A549 (cell line): ENCODE results near the gene DHX8. TPM values are rescaled to one million over a fixed set of nuclear protein-coding genes. Genes with fewer than 3 reads are reported as not detected.
A peak's percentile ranks its signal among the peaks of the same experiment; 100 is the strongest.

Source experiments
- ATAC-seq, 2 experiments: fragments of 200-7000 bp in 1 of 2; fragments of >200 bp in 1 of 2; cut with Nextera tagmentation in 1 of 2; cut with Tn5 transposase in 1 of 2; 3 replicates each; pipeline versions ENCODE4 v1.8.0 to v1.9.1; 2018 to 2020; ENCODE audit warnings: mild to moderate bottlenecking in 1 of 2, moderate library complexity in 1 of 2
- CTCF ChIA-PET: fragments of 300-600 bp; sonication (Branson Sonifier 250); formaldehyde crosslinking; extraction: SDS; loops from one replicate; lab custom pipeline; 2021; ENCODE audit warnings: antibody characterized with exemption, inconsistent platforms; lab: Yijun Ruan, JAX
- POLR2A ChIA-PET: fragments of 350-600 bp; formaldehyde crosslinking; extraction: SDS; loops from one replicate; lab custom pipeline; 2021; ENCODE audit warnings: antibody characterized with exemption, inconsistent platforms; lab: Yijun Ruan, JAX
- DNase-seq, 2 experiments: peaks; one replicate each; pipeline versions ENCODE4 v3.0.0 to v3.0.0-alpha.2; 2011 to 2016; ENCODE audit warnings: low read depth in 1 of 2, low spot score in 1 of 2
- FAIRE-seq: peaks from 2 replicates; lab custom pipeline; 2011; peaks lifted over from hg19 to GRCh38; lab: Jason Lieb, UNC
- H3K27ac ChIP-seq, 2 experiments: fragments of >200 bp; sonication (Bioruptor Twin); formaldehyde crosslinking; 3 replicates each; pipeline ENCODE4 v1.5.1; 2016 to 2017
- H3K4me1 ChIP-seq: fragments of >200 bp; sonication (Bioruptor Twin); formaldehyde crosslinking; 3 replicates; pipeline ENCODE4 v1.6.1; 2016
- H3K4me2 ChIP-seq: fragments of >200 bp; sonication (Bioruptor Twin); formaldehyde crosslinking; 3 replicates; pipeline ENCODE4 v1.6.1; 2016
- H3K4me3 ChIP-seq: fragments of >200 bp; sonication (Bioruptor Twin); formaldehyde crosslinking; 3 replicates; pipeline ENCODE4 v1.5.1; 2016
- H3K9me3 ChIP-seq: fragments of >200 bp; sonication (Bioruptor Twin); formaldehyde crosslinking; 3 replicates; pipeline ENCODE4 v1.6.1; 2016
- CBX8 ChIP-seq: fragments of 200-600 bp; sonication (generic); IDR thresholded peaks from 2 replicates; pipeline ENCODE4 v1.6.1; 2016
- CHD2 ChIP-seq: fragments of 150-350 bp; IDR thresholded peaks from 2 replicates; pipeline ENCODE4 v1.6.1; 2014; ENCODE audit warnings: low read length; ENCODE audit not compliant: partially characterized antibody
- CHD4 ChIP-seq: fragments of 200-600 bp; sonication (generic); IDR thresholded peaks from 2 replicates; pipeline ENCODE4 v1.6.1; 2016; ENCODE audit warnings: antibody characterized with exemption, mild to moderate bottlenecking, borderline replicate concordance
- ESRRA ChIP-seq: fragments of 150-350 bp; IDR thresholded peaks from 2 replicates; pipeline ENCODE4 v1.6.1; 2014; ENCODE audit warnings: mild to moderate bottlenecking, low read length, borderline replicate concordance
- FOXS1 ChIP-seq: fragments of 250-450 bp; sonication (Bioruptor Pico); IDR thresholded peaks from 2 replicates; pipeline ENCODE4 v1.5.0; 2020; ENCODE audit warnings: mild to moderate bottlenecking, moderate library complexity
- HEYL ChIP-seq: fragments of 250-450 bp; sonication (Bioruptor Pico); IDR thresholded peaks from 2 replicates; pipeline ENCODE4 v1.8.0; 2021; ENCODE audit warnings: mild to moderate bottlenecking, moderate library complexity
- HOXA7 ChIP-seq: fragments of 250-450 bp; sonication (Bioruptor Pico); IDR thresholded peaks from 2 replicates; pipeline ENCODE4 v1.5.0; 2020; ENCODE audit warnings: mild to moderate bottlenecking, moderate library complexity
- HOXB13 ChIP-seq: fragments of 250-450 bp; sonication (Bioruptor Pico); IDR thresholded peaks from 2 replicates; pipeline ENCODE4 v1.5.0; 2020; ENCODE audit warnings: low read depth, mild to moderate bottlenecking, moderate library complexity
- HOXB5 ChIP-seq: fragments of 250-450 bp; sonication (Bioruptor Pico); IDR thresholded peaks from 2 replicates; pipeline ENCODE4 v1.5.0; 2020; ENCODE audit warnings: mild to moderate bottlenecking, moderate library complexity
- JUN ChIP-seq, 2 experiments: fragments of >200 bp; sonication (Bioruptor Twin); formaldehyde crosslinking; IDR thresholded peaks; 2 replicates in 1 of 2; 3 replicates in 1 of 2; pipeline ENCODE4 v1.6.1; 2016 to 2017
- JUNB ChIP-seq: fragments of >200 bp; sonication (Bioruptor Twin); formaldehyde crosslinking; IDR thresholded peaks from 2 replicates; pipeline ENCODE4 v1.6.1; 2016
- MAFK ChIP-seq: fragments of 450-650 bp; IDR thresholded peaks from 2 replicates; pipeline ENCODE4 v1.6.1; 2014; ENCODE audit not compliant: partially characterized antibody
- NFE2L2 ChIP-seq: fragments of 150-350 bp; conservative IDR thresholded peaks from 2 replicates; pipeline ENCODE4 v1.6.1; 2014; ENCODE audit warnings: low read length
- NR3C1 ChIP-seq: fragments of >200 bp; sonication (Bioruptor Twin); formaldehyde crosslinking; IDR thresholded peaks from 3 replicates; pipeline ENCODE4 v1.6.1; 2017
- POLR2AphosphoS2 ChIP-seq: conservative IDR thresholded peaks from 2 replicates; pipeline ENCODE4 v1.6.1; 2012; ENCODE audit warnings: low read length, improper control_type of control experiment, inconsistent platforms
- RAD21 ChIP-seq, 2 experiments: fragments of >200 bp in 1 of 2; sonication (Bioruptor Twin) in 1 of 2; formaldehyde crosslinking in 1 of 2; IDR thresholded peaks in 1 of 2; conservative IDR thresholded peaks in 1 of 2; 2 replicates in 1 of 2; 3 replicates in 1 of 2; pipeline ENCODE4 v1.6.1; 2012 to 2018; ENCODE audit warnings: inconsistent platforms in 1 of 2
- RARB ChIP-seq: fragments of 250-450 bp; sonication (Bioruptor Pico); IDR thresholded peaks from 2 replicates; pipeline ENCODE4 v1.8.0; 2021; ENCODE audit warnings: mild to moderate bottlenecking, moderate library complexity
- SMC3 ChIP-seq: fragments of >200 bp; sonication (Bioruptor Twin); formaldehyde crosslinking; IDR thresholded peaks from 3 replicates; pipeline ENCODE4 v1.6.1; 2018; ENCODE audit warnings: inconsistent platforms
- SREBF2 ChIP-seq: fragments of 450-650 bp; IDR thresholded peaks from 2 replicates; pipeline ENCODE4 v1.6.1; 2014; ENCODE audit warnings: mild to moderate bottlenecking, moderate library complexity
- TFCP2L1 ChIP-seq: fragments of 250-450 bp; sonication (Bioruptor Pico); IDR thresholded peaks from 2 replicates; pipeline ENCODE4 v1.5.0; 2021; ENCODE audit warnings: mild to moderate bottlenecking
- TP53 ChIP-seq: fragments of 250-450 bp; sonication (Bioruptor Pico); IDR thresholded peaks from 2 replicates; pipeline ENCODE4 v1.5.0; 2021; ENCODE audit warnings: mild to moderate bottlenecking, moderate library complexity
- ZSCAN20 ChIP-seq: fragments of 250-450 bp; sonication (Bioruptor Pico); IDR thresholded peaks from 2 replicates; pipeline ENCODE4 v1.8.0; 2022; ENCODE audit warnings: mild to moderate bottlenecking, moderate library complexity
- WGBS: methylation state at CpG from one replicate; pipeline ENCODE4 v1.1.6; 2017; ENCODE audit errors: missing lambda C conversion rate; 5-methylcytosine and 5-hydroxymethylcytosine counted together
- polyA plus RNA-seq, 4 experiments: library from polyadenylated mRNA; depleted of rRNA in 3 of 4; stranded (reverse); fragments of >200 nt; fragmentation: RNase III in 1 of 4; extraction: RNeasy Plus Mini Kit Qiagen cat#74134 plus additional on column Dnase treatment in 1 of 4; gene quantifications; 2 replicates in 3 of 4; 3 replicates in 1 of 4; pipeline ENCODE4 v1.2.3, GENCODE V29; 2011 to 2017
- TF ChIP-seq, protein P1 (sequence below): IDR thresholded peaks from 2 replicates; pipeline ENCODE4 v1.6.1; 2012
- TF ChIP-seq, protein P2 (sequence below): fragments of 150-350 bp; IDR thresholded peaks from 2 replicates; pipeline ENCODE4 v1.6.1; 2014; ENCODE audit warnings: low read depth, mild to moderate bottlenecking, low read length
- TF ChIP-seq, protein P3 (sequence below): fragments of 450-650 bp; IDR thresholded peaks from 2 replicates; pipeline ENCODE4 v1.6.1; 2014; ENCODE audit warnings: antibody characterized with exemption
- TF ChIP-seq, protein P4 (sequence below): fragments of 250-450 bp; sonication (Bioruptor Pico); IDR thresholded peaks from 2 replicates; pipeline ENCODE4 v1.5.0; 2021; ENCODE audit warnings: mild to moderate bottlenecking, moderate library complexity, borderline replicate concordance
- TF ChIP-seq, protein P5 (sequence below): fragments of >200 bp; sonication (Bioruptor Twin); formaldehyde crosslinking; IDR thresholded peaks from 2 replicates; pipeline ENCODE4 v1.6.1; 2016

DHX8 gene
- polyA plus RNA-seq, 2 of the 4 experiments (the other 2 are of a cell fraction) = 33.2 to 66.0 TPM

DNA sequence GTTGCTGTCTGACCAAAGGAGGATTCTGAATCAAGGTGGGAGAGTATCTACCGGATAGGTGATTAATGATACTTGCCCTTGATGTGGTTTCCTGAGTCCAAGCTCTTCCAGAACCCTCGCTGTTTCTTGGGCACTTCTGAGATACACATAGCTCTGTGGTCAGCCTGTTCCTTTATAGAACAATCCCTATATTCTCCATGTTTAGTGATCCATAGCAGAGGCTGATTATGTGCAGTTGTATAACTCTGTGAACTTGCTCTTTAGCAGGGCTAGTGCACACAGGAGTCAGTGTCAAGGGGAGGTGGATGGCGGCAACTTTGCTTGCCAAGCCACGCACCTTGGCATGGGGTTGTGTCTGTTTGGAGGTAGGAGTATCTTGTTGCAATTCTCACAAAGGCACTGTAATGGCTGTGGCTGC, 48.9 kb upstream of the DHX8 start:
- H3K4me3 ChIP-seq = no peak overlapping the region
- no peak for ATAC-seq
- peak overlapping the region in 1 of 2 experiments; percentile 6; a peak in 2 of 6 replicates for H3K27ac ChIP-seq
- no peak overlapping the region for H3K4me2 ChIP-seq
- CTCF ChIA-PET = interaction anchor here (1.1 to 50.6 kb wide), 5 partner anchors 10 to 41 kb away, joined by 3 to 2036 read pairs (median 15); partner anchors contain the start of gene DHX8
- TF ChIP-seq CHD2 (no peak), NR3C1 (no peak), NFE2L2 (no peak), HEYL (CRISPR knock-in tag) (no peak), ESRRA (no peak), HOXB13 (CRISPR knock-in tag) (no peak), HOXA7 (CRISPR knock-in tag) (no peak), RAD21 (conservative IDR thresholded peaks at IDR 0.05 in 1 of 2, IDR thresholded peaks at IDR 0.05 in 1 of 2) (no peak), FOXS1 (no peak)
- TF ChIP-seq, protein P1, sequence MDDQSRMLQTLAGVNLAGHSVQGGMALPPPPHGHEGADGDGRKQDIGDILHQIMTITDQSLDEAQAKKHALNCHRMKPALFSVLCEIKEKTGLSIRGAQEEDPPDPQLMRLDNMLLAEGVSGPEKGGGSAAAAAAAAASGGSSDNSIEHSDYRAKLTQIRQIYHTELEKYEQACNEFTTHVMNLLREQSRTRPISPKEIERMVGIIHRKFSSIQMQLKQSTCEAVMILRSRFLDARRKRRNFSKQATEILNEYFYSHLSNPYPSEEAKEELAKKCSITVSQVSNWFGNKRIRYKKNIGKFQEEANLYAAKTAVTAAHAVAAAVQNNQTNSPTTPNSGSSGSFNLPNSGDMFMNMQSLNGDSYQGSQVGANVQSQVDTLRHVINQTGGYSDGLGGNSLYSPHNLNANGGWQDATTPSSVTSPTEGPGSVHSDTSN = no peak
- TF ChIP-seq, protein P2, sequence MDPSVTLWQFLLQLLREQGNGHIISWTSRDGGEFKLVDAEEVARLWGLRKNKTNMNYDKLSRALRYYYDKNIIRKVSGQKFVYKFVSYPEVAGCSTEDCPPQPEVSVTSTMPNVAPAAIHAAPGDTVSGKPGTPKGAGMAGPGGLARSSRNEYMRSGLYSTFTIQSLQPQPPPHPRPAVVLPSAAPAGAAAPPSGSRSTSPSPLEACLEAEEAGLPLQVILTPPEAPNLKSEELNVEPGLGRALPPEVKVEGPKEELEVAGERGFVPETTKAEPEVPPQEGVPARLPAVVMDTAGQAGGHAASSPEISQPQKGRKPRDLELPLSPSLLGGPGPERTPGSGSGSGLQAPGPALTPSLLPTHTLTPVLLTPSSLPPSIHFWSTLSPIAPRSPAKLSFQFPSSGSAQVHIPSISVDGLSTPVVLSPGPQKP = no peak
- TF ChIP-seq, all 56 proteins: peak for 0
- FAIRE-seq = no peak
- peaks cover 52% of the 10 kb centered on the region for H3K4me1 ChIP-seq
- no peaks in the 10 kb centered on the region for H3K9me3 ChIP-seq
- 88% methylated on average over 4 of the region's 4 CpGs for WGBS
- POLR2A ChIA-PET = no interaction called here
- no peak for DNase-seq

DNA sequence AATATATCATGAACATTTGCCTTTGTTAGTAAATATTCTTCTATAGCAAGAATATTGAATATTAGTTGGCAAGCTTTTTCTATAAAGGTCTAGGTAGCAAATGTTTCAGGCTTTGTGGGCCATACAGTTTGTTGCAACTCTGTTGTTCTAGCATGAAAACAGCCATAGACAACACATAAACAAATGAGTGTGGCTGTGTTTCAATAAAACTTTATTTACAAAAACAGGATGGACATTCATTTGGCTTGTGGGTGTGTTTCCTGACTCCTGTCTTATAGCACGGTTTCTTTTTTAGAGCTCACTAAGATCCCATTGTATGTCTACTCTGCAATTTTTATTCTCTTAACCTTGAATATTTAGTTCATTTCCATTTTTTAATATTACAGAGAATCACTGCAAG, 46.0 kb upstream of the DHX8 start:
- peak; percentile 79 for FAIRE-seq
- no peak for DNase-seq
- no peak for ATAC-seq
- ChIA-PET POLR2A (interaction anchor here (0.7 kb wide), 1 partner anchor 9 kb away, joined by 6 read pairs; no protein-coding TSS in a partner anchor), CTCF (interaction anchor here (2.0 to 50.6 kb wide), 3 partner anchors 9 to 44 kb away, joined by 5 to 2036 read pairs (median 43); partner anchors contain the start of gene DHX8)
- no peak overlapping the region for H3K4me3 ChIP-seq
- no peaks in the 10 kb centered on the region for H3K9me3 ChIP-seq
- H3K4me2 ChIP-seq = no peak overlapping the region
- peaks cover 39% of the 10 kb centered on the region for H3K4me1 ChIP-seq
- H3K27ac ChIP-seq = no peak overlapping the region
- WGBS = 67% methylated on average over 1 of the region's 1 CpG
- no peak for TF ChIP-seq NFE2L2
- TF ChIP-seq, protein P3, sequence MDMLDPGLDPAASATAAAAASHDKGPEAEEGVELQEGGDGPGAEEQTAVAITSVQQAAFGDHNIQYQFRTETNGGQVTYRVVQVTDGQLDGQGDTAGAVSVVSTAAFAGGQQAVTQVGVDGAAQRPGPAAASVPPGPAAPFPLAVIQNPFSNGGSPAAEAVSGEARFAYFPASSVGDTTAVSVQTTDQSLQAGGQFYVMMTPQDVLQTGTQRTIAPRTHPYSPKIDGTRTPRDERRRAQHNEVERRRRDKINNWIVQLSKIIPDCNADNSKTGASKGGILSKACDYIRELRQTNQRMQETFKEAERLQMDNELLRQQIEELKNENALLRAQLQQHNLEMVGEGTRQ = no peak
- no peak for TF ChIP-seq CBX8
- TF ChIP-seq TFCP2L1 (CRISPR knock-in tag) = no peak
- TF ChIP-seq JUN (IDR thresholded peaks at IDR 0.05) = no peak

DNA sequence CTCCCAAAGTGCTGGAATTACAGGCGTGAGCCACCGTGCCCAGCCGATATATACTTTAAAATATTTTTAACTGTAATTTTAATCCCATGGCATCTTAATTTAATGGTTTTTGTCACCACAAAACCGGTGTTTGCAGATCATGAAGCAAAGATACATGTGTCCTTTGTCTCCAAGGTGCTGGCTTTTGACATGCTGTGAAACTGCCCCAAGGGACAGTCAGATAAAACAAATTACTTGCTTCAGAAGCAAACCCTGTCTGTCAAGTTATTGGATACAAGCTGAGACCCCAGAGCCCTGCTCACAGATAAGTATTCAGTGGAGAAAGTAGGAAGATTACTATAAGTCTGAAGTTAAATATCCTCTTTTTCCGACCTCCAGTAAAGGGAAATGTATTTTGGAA, 45.1 kb upstream of the DHX8 start:
- no peaks in the 10 kb centered on the region for H3K9me3 ChIP-seq
- WGBS = 82% methylated on average over 5 of the region's 5 CpGs
- no peak for ATAC-seq

DNA sequence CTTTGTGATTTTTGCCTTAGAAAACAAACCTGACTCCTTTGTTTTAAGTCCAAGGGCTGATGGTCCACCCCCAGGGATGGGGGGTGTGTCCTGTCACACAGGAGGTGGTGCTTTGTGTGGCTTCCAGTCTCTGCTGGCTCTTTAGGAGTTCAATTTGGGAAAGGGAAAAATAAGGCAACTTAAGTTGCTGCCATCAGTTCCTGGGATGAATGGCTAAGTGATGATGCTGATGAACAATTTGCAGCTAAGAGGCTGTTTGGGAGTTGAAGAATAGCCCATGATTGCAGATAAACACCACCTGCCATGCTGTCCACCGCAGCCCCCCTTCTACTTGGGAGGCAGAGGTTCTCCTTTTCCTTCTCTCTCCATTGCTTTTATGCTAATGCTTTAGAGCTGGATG, 44.7 kb upstream of the DHX8 start:
- Histone ChIP-seq H3K27ac (peak overlapping the region in 1 of 2 experiments; percentile 9; a peak in 1 of 6 replicates), H3K4me2 (no peak overlapping the region), H3K9me3 (no peaks in the 10 kb centered on the region), H3K4me1 (peaks cover 39% of the 10 kb centered on the region), H3K4me3 (no peak overlapping the region)
- no peak for DNase-seq
- ChIA-PET CTCF (interaction anchor here (0.7 to 50.6 kb wide), 4 partner anchors 10 to 45 kb away, joined by 3 to 2036 read pairs (median 24); partner anchors contain the start of gene DHX8), POLR2A (no interaction called here)
- WGBS = 86% methylated on average over 1 of the region's 1 CpG
- FAIRE-seq = no peak
- ATAC-seq = no peak
- TF ChIP-seq CHD4 (no peak), JUNB (no peak), HOXA7 (CRISPR knock-in tag) (no peak), RARB (CRISPR knock-in tag) (no peak), ZSCAN20 (CRISPR knock-in tag) (no peak), TP53 (CRISPR knock-in tag) (no peak), POLR2AphosphoS2 (no peak), HOXB5 (CRISPR knock-in tag) (no peak), SREBF2 (no peak), SMC3 (no peak)
- TF ChIP-seq, protein P4, sequence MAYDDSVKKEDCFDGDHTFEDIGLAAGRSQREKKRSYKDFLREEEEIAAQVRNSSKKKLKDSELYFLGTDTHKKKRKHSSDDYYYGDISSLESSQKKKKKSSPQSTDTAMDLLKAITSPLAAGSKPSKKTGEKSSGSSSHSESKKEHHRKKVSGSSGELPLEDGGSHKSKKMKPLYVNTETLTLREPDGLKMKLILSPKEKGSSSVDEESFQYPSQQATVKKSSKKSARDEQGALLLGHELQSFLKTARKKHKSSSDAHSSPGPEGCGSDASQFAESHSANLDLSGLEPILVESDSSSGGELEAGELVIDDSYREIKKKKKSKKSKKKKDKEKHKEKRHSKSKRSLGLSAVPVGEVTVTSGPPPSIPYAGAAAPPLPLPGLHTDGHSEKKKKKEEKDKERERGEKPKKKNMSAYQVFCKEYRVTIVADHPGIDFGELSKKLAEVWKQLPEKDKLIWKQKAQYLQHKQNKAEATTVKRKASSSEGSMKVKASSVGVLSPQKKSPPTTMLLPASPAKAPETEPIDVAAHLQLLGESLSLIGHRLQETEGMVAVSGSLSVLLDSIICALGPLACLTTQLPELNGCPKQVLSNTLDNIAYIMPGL (CRISPR knock-in tag) = no peak
- TF ChIP-seq, protein P5, sequence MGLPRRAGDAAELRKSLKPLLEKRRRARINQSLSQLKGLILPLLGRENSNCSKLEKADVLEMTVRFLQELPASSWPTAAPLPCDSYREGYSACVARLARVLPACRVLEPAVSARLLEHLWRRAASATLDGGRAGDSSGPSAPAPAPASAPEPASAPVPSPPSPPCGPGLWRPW = no peak

More for the DNA sequence above, 45.1 kb upstream of the DHX8 start:
- no peak for DNase-seq
- H3K4me1 ChIP-seq = peaks cover 39% of the 10 kb centered on the region
- no peak for TF ChIP-seq MAFK
- no peak for TF ChIP-seq RARB (CRISPR knock-in tag)
- TF ChIP-seq, all 56 proteins: peak for 0
- Histone ChIP-seq H3K4me3 (no peak overlapping the region), H3K4me2 (no peak overlapping the region), H3K27ac (peak overlapping the region in 1 of 2 experiments; percentile 9; a peak in 2 of 6 replicates)
- no peak for FAIRE-seq
- CTCF ChIA-PET = interaction anchor here (2.0 to 50.6 kb wide), 3 partner anchors 10 to 45 kb away, joined by 5 to 2036 read pairs (median 43); partner anchors contain the start of gene DHX8
- POLR2A ChIA-PET = no interaction called here
